HT-29 (cell line): ENCODE data around the gene DAAM2. TPM values are rescaled to one million over a fixed set of nuclear protein-coding genes. Genes with fewer than 3 reads are reported as not detected.

Experiments used
- DNase-seq: peaks from one replicate; pipeline ENCODE4 v3.0.0-alpha.2; 2015; ENCODE audit warnings: low spot score
- total RNA-seq: library from RNA; depleted of rRNA; stranded (reverse); fragments of >200 nt; shearing (Covaris generic); gene quantifications from 2 replicates; pipeline ENCODE4 v1.2.3, GENCODE V29; 2014

Gene DAAM2
- total RNA-seq, 1 experiment from 2014 or later = not detected

- DNase-seq = no peak
Measured at GRCh38 chr6:39819228-39819627, 27.1 kb downstream of the DAAM2 start.

- DNase-seq = no peak
Measured at GRCh38 chr6:39819676-39820075, 27.5 kb downstream of the DAAM2 start.

- DNase-seq = no peak
Measured at GRCh38 chr6:39820553-39820952, 28.4 kb downstream of the DAAM2 start.

GRCh38 chr6:39821046-39821740 lies 29.0 kb downstream of the DAAM2 start:
- no peak for DNase-seq

- no peak for DNase-seq
Measured at GRCh38 chr6:39821742-39822532, 29.8 kb downstream of the DAAM2 start.

- no peak for DNase-seq
Measured at GRCh38 chr6:39822846-39823815, 31.0 kb downstream of the DAAM2 start.

- DNase-seq = no peak
Measured at GRCh38 chr6:39824030-39824926, 32.1 kb downstream of the DAAM2 start.

- no peak for DNase-seq
Measured at GRCh38 chr6:39829331-39829730, 37.2 kb downstream of the DAAM2 start.

GRCh38 chr6:39830444-39830843 lies 38.3 kb downstream of the DAAM2 start:
- DNase-seq = no peak

GRCh38 chr6:39831701-39832100 lies 39.5 kb downstream of the DAAM2 start:
- no peak for DNase-seq

GRCh38 chr6:39834278-39834677 lies 42.1 kb downstream of the DAAM2 start:
- no peak for DNase-seq

GRCh38 chr6:39834866-39835265 lies 42.7 kb downstream of the DAAM2 start:
- no peak for DNase-seq

GRCh38 chr6:39835821-39836295 lies 43.7 kb downstream of the DAAM2 start:
- no peak for DNase-seq

- DNase-seq = no peak
Measured at GRCh38 chr6:39836606-39837005, 44.4 kb downstream of the DAAM2 start.

- DNase-seq = no peak
Measured at GRCh38 chr6:39839445-39839844, 47.3 kb downstream of the DAAM2 start.

- DNase-seq = no peak
Measured at GRCh38 chr6:39840781-39841180, 48.6 kb downstream of the DAAM2 start.

- DNase-seq = no peak
Measured at GRCh38 chr6:39841291-39841690, 49.1 kb downstream of the DAAM2 start.

GRCh38 chr6:39841923-39842322 lies 49.7 kb downstream of the DAAM2 start:
- no peak for DNase-seq

- DNase-seq = peak; percentile 18
Measured at GRCh38 chr6:39843305-39844020, 51.3 kb downstream of the DAAM2 start.

- DNase-seq = no peak
Measured at GRCh38 chr6:39844866-39845265, 52.7 kb downstream of the DAAM2 start.
